Measurements from ENCODE around the gene RAPGEF5.
A peak's percentile ranks its signal among the peaks of the same experiment; 100 is the strongest.

Gene RAPGEF5

GRCh38 chr7:22352887-22353286, 4.1 kb downstream of the RAPGEF5 start:
- TF ChIP-seq JUND (IDR thresholded peaks at IDR 0.05; ENCODE audit: low read depth), result no peak
- in situ Hi-C loops (cut with HindIII; ENCODE audit: low pct_unique_long_range_greater_than_20kb, low sequenced_read_pairs), result no loop called here
- DNase-seq (ENCODE audit: low read depth in 1 of 2, low spot score in 1 of 2), result no peak

DNA sequence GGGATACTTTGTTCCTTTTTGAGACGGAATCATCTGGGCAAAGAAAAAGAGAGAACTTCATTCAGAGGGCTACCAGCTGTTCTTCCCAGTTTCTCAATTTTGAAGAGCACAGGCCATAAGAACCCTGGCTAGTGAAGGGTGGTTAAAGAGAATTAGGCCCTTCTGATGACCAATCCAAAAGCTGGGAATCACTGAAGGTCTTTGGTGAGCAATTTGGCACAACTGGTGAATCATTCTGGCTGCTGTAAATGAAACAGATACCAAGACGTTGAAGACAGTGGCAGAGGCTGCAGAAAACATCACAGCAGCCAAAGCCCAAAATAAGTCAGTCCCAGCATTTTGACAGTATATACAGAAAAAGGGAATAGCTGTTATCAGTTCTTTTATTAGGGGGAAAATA, 5.1 kb downstream of the RAPGEF5 start:
- no peak for TF ChIP-seq JUND (IDR thresholded peaks at IDR 0.05; ENCODE audit: low read depth)
- DNase-seq (ENCODE audit: low read depth in 1 of 2, low spot score in 1 of 2), result no peak
- in situ Hi-C loops (cut with HindIII; ENCODE audit: low pct_unique_long_range_greater_than_20kb, low sequenced_read_pairs), result no loop called here

DNA sequence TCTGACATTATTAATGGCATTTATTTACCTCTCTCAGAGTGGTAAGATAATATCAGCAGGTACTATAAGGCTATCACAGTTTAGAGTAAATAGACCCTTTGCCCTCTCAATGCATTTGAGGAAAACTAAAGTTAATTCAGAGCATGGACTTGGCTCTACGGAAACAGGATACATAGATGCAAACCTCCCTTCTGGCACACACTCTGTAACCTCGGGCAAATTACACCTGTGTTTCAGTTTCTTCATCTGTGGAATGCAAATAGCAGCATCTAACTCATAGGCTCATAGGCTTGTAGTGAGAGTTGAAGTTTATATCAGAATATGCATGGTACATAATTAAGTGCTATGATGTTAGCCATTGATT, 5.6 kb downstream of the RAPGEF5 start:
- in situ Hi-C loops (cut with HindIII; ENCODE audit: low pct_unique_long_range_greater_than_20kb, low sequenced_read_pairs), result no loop called here

DNA sequence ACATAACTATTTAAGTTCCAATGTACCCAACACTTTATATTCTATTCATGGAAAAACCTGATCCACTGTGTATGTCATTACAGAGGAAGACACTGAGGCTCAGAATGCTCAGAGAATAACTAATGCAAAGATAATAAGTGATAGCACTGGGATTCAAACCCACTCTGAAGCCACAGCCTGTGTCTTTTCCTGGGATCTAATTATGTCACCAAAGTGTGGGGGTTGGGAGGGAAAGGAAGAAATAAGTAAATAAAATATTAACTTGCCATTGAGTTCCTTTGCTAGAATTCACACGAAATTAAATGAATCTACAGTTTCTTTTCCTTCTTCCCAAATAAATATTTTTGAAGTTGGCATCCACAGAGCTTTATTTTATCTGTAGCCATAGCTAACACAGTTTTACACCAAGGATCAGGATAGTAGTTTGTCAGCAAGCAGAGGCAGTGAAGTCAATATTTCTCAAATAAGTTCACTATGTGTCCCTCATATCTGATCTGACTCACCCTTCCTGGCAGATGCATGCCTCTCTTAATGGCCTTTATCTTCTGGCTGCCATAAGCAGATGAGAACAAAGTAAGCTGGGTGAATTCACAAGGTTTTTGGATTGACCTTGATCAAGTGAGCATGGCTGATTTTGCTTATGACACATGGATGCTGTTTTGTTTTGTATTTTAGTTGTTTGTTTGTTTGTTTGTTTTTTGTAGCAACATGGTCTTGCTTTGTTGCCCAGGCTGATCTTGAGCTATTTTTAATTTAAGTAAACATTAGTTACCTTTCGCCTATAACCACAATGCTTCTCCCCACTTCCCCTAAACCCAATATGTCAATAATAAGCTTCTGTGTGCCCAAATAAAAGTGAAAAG, 6.3 kb downstream of the RAPGEF5 start:
- in situ Hi-C loops (cut with HindIII; ENCODE audit: low pct_unique_long_range_greater_than_20kb, low sequenced_read_pairs), result no loop called here
- TF ChIP-seq JUND (IDR thresholded peaks at IDR 0.05; ENCODE audit: low read depth), result peak; percentile 76; the same call in 1 of the 2 replicates
- DNase-seq (ENCODE audit: low read depth in 1 of 2, low spot score in 1 of 2), result peak in 1 of 2 experiments; percentile 54

More for the DNA sequence above, 5.6 kb downstream of the RAPGEF5 start:
- TF ChIP-seq JUND (IDR thresholded peaks at IDR 0.05; ENCODE audit: low read depth), result peak; percentile 39; the same call in 1 of the 2 replicates
- peak; percentile 64 to 88 for DNase-seq (ENCODE audit: low read depth in 1 of 2, low spot score in 1 of 2)

GRCh38 chr7:22348379-22348778, 8.6 kb downstream of the RAPGEF5 start:
- in situ Hi-C loops (cut with HindIII; ENCODE audit: low pct_unique_long_range_greater_than_20kb, low sequenced_read_pairs), result no loop called here
- no peak for DNase-seq (ENCODE audit: low read depth in 1 of 2, low spot score in 1 of 2)
- TF ChIP-seq JUND (IDR thresholded peaks at IDR 0.05; ENCODE audit: low read depth), result no peak

DNA sequence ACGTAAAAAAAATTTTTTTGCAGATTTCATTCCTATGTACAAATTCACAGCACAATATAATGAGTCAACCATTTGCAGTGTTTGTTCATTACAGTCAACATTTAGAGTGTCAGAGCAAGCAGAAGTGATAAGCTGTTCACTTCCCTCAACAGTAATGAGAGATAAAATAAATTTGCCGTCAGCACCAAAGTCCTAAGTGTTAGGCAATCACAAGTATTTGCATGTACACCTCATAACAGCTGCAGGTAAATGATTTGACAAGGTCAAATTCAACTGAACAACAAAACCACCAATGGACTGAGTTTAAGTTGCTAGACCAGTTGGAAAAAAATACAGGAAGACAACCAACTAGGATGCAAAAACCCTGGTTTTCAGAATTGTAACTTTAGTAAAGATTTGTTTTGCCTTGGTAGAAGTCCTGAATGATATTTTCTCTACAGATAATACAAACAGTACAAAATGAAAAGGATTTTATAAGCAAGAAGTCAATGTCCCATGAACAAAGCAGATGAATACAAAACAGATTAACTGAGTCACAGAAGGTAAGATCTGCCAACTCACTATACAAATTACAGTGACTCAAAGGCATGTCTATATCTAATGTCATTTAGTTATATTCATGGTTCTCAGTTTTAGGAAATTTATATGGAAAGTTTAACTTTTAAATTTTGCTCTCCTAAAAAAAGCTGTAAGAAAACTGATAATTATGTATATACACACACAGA, 10.4 kb downstream of the RAPGEF5 start:
- in situ Hi-C loops (cut with HindIII; ENCODE audit: low pct_unique_long_range_greater_than_20kb, low sequenced_read_pairs), result no loop called here
- peak in 1 of 2 experiments; percentile 27 for DNase-seq (ENCODE audit: low read depth in 1 of 2, low spot score in 1 of 2)
- no peak for TF ChIP-seq JUND (IDR thresholded peaks at IDR 0.05; ENCODE audit: low read depth)

DNA sequence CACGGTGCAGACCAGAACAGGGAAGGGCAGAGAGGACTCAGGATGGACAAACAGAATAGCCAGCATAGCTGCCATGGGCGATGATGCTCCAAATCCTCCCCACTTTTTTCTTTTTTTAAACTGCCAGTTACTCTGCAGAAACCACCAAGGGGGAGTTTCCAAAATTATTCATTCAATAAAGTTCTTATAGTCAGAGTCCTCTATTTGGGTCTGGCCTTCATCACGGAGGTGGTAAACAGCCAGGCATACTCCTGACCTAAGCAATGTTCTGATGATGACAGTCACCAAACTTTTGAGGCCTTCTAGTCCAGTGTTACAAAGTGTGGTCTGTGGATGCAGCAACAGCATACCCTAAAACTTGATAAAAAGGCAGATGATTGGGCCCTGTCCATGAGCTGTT, 12.3 kb downstream of the RAPGEF5 start:
- no peak for DNase-seq (ENCODE audit: low read depth in 1 of 2, low spot score in 1 of 2)
- no peak for TF ChIP-seq JUND (IDR thresholded peaks at IDR 0.05; ENCODE audit: low read depth)
- in situ Hi-C loops (cut with HindIII; ENCODE audit: low pct_unique_long_range_greater_than_20kb, low sequenced_read_pairs), result no loop called here

DNA sequence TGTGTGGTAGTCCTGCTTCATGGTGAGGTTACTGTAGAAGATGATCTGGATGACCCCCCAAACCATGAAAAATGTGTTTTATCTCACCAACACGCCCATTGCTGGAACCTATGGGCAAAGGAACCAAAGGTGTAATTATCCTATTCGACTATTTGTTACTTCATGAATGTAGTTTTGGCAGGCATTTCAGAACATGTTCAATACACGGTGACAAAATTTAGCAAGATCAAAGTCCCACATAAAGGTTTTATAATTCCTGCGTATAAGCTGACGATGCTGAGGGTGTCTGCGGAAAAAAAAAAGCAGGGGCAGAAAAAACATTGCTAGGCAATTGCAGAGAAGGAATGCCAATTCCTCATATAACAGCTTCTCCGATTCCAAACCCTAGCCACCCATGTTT, 13.3 kb downstream of the RAPGEF5 start:
- no peak for DNase-seq (ENCODE audit: low read depth in 1 of 2, low spot score in 1 of 2)
- in situ Hi-C loops (cut with HindIII; ENCODE audit: low pct_unique_long_range_greater_than_20kb, low sequenced_read_pairs), result no loop called here
- TF ChIP-seq JUND (IDR thresholded peaks at IDR 0.05; ENCODE audit: low read depth), result no peak

DNA sequence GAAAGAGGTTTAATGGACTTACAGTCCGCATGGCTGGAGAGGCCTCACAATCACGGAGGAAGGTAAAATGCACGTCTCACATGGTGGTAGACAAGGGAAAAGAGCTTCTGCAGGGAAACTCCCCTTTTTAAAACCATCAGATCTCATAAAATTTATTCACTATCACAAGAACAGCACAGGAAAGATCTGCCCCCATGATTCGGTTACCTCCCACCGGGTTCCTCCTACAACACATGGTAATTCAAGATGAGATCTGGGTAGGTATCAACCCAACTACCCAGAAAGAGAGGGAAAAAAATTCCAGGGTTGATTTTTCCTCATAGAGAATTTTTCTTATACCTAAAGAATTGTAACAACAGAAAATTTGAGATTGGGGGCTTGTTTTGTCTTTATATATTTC, 13.9 kb downstream of the RAPGEF5 start:
- in situ Hi-C loops (cut with HindIII; ENCODE audit: low pct_unique_long_range_greater_than_20kb, low sequenced_read_pairs), result no loop called here
- no peak for TF ChIP-seq JUND (IDR thresholded peaks at IDR 0.05; ENCODE audit: low read depth)
- DNase-seq (ENCODE audit: low read depth in 1 of 2, low spot score in 1 of 2), result no peak

- in situ Hi-C loops (cut with HindIII; ENCODE audit: low pct_unique_long_range_greater_than_20kb, low sequenced_read_pairs), result no loop called here
- TF ChIP-seq JUND (IDR thresholded peaks at IDR 0.05; ENCODE audit: low read depth), result no peak
- no peak for DNase-seq (ENCODE audit: low read depth in 1 of 2, low spot score in 1 of 2)
Measured at GRCh38 chr7:22339725-22340390, 17.1 kb downstream of the RAPGEF5 start.

DNA sequence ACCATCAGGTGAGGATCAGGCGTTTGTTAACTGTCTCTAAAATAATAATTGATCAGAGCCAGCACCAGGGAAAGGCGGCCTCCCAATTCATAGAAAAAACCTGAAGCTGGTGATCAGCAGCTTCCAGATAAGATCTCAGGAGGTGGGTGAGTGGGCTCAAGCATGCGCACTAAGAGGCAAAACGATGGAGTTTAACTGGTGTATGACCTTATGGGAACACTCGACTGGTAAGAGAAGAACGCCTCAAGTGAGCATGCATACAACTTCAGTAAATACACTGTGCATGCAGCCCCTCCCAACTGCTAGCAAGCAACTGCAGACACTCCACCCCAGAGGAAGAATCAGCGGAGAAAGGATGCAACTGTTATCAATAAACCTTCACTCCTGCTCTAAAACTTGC, 18.1 kb downstream of the RAPGEF5 start:
- no peak for DNase-seq (ENCODE audit: low read depth in 1 of 2, low spot score in 1 of 2)
- no peak for TF ChIP-seq JUND (IDR thresholded peaks at IDR 0.05; ENCODE audit: low read depth)
- in situ Hi-C loops (cut with HindIII; ENCODE audit: low pct_unique_long_range_greater_than_20kb, low sequenced_read_pairs), result no loop called here

- TF ChIP-seq JUND (IDR thresholded peaks at IDR 0.05; ENCODE audit: low read depth), result no peak
- in situ Hi-C loops (cut with HindIII; ENCODE audit: low pct_unique_long_range_greater_than_20kb, low sequenced_read_pairs), result no loop called here
- DNase-seq (ENCODE audit: low read depth in 1 of 2, low spot score in 1 of 2), result no peak
Measured at GRCh38 chr7:22338411-22338810, 18.5 kb downstream of the RAPGEF5 start.

DNA sequence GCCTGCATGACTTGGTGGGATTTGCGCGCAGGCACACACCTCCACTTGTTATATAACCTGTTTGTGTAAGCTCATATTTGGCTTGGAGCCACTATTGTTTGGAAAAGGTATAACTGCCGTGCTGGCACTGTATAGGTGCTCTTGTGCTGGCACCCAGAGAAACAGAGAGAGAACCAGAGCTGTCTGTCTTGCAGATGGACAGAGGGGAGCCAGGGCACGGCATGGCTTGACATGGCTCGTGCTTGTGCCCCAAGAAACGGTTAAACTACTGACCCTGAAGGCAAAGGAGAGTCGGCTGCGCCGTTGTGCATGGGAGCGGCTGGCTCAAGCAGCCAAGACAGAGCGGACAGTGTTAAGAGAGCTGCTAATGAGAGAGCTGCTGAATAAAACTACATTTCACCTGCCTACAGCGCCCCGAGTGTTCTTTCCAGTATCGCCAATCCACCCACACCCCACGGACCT, 23.2 kb downstream of the RAPGEF5 start:
- in situ Hi-C loops (cut with HindIII; ENCODE audit: low pct_unique_long_range_greater_than_20kb, low sequenced_read_pairs), result no loop called here
- peak in 1 of 2 experiments; percentile 79 for DNase-seq (ENCODE audit: low read depth in 1 of 2, low spot score in 1 of 2)
- TF ChIP-seq JUND (IDR thresholded peaks at IDR 0.05; ENCODE audit: low read depth), result no peak

Measured in T47D (cell line).